Superior temporal gyrus (tissue), 1 donor: Measurements from ENCODE around the gene CHRD.

Experiments
- DNase-seq: peaks from one replicate; pipeline ENCODE4 v3.0.0-alpha.2; 2016; ENCODE audit errors: extremely low spot score

The CHRD gene

DNA sequence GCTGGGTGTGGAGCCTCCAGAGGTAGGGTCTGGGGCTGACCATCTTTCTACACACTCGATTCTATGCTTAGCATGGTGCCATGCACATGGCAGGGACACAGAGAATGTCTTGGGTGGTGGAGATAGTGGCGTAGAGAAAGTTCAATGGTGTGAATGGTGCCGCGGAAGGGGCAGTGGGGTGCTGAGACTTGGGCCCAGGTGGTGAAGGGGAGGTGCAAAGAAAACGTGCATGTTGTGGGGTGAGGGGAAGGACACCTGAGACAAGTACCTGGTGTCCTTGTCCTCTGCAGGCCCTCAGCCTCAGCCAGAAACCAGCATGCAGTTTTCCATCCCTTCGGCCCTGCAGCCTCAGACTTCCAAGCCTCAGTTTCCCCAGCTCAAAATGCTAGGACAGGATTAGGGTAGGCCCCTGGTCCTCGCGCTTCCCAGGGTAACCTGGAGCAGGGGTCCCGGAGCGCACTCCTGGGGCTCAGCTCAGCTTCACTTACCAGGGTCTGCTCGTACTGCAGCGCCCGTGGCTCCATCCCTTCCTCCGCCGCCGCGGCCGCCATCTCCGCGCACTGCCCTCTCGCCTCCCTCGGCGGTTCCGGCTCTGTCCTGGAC is 18.8 kb upstream of the CHRD start:
- DNase-seq, result peak; percentile 16

DNA sequence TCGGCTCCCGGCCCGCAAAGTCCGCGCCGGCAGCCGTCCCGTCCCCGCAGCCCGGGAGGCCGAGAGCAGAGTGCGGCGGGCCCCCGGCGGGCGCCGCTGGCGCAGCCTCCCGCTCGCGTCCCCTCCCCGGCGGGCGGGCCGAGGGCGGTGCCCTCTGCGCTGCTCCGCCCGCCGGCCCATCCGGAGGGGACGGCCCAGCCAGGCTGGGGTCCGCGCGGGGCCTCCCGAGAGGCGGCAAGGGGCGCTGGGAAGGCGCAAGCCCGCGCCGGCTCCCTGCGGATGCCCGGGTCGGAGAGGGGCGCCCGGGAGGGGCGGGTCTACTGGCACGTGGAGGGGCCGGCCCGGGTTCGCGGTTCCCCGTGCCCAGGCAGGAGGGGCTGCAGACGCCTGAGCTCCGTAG is 18.3 kb upstream of the CHRD start, which contains the start of the genes CLCN2 and POLR2H:
Gene CLCN2, minus strand, starts transcription at position 74 of the 400 bp plus-strand sequence. CDS start 126 bp downstream, outside the sequence.
Gene POLR2H, plus strand, starts transcription at position 179 of the 400 bp plus-strand sequence. CDS start 1,783 bp downstream, outside the sequence.
- DNase-seq, result peak; percentile 66

DNA sequence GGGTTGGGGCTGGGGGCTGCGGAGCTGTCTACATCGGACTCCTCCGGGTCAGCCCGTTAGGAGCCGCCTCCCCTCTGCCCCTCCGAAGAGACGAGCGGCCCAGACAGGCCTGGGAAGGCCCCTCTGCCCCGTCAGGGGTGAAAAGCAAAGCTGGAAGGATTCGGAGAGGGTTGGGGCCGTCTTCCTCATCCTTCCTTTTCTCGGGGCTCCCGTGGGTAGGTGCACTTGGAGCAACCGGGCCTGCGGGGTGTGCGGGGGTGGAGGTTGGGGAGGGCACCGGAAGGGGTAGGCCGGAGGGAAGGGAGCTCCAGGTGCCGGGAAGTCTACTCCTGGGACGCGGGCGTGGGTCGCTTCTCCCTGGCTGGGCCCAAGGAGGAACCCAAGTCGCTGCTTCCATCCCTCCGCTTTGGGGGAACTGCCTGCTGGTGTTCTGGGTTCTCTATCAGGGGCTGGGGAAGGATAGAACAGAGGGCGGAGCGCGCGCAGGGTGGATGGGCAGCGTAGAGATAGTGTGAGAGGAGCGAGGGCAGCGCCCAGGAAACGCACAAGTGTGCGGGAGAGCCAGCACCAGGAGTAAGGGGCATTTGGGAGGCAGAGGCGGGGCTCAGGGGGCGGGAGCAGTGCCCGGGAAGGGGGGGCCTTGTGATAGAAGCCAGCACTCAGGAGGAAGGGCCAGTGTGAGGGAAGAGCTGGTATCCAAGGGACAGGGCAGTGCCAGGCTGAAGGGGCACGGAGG is 17.8 kb upstream of the CHRD start:
- DNase-seq, result peak; percentile 67

DNA sequence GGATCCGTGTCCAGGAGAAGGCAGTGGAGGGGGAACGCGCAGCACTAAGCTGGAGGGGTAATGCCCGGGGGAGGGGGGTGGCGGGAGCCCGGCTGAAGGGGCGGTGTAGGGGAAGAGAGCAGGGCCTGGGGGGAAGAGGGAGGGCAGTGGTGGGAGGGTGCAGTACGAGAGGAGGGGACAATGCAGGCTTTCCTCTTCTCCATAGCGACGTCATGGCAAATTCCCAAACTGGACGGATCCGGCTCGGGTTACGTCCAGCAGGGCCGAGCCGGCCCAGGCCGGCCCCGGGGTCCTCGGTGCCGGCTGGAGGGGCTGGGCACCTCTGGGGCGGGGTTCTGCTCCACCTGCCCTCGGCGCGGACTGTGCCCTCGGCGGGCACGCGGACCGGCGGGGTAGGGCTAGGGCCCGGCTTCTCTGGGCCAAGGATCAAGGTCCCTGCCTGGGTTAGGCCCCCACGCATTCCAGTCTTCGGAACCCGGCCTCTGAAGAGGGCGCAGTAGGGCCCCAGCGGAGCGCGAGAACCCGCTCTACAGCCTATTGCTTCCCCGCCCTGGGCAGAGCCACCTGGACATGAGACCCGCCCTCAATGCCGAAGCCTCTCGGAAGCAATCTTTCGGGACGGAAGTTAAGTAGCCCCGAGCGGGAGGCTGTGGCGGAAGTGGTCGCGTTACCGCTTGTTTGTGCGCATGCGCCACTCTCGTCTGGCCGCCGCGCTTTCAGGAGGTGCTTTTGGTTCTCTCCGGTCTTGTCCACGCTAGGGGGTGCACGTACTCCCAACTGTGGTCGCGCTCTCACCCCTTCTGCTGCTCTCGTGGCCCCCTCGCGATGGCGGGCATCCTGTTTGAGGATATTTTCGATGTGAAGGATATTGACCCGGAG is 16.9 kb upstream of the CHRD start:
- peak; percentile 97 for DNase-seq

DNA sequence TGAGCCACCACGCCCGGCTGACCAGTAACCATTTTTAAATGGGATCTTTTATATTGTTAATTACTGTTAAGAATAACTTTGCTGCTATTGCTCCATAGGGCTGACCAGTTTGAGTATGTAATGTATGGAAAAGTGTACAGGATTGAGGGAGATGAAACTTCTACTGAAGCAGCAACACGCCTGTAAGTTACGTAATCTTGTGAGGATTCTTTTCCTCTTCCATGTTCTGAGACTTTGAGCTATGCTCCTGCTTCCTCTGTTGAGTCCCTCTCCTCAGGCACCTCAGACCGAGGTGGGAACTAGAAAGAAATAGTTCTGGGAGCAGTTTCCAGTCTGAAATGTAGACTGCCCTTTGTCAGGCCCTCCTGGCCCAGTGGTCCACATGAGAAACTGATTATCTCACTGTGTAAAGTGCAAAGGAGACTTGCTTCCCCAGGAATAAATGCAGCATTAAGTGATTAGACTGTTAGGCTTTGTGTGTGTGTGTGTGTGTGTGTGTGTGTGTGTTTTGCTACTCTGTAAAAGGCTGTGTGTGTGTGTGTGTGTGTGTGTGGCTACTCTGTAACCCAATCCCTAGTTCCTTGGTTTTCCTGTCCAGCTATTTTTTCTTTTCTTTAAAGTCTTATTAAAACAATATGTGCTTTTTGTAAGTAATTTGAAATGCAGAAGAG is 13.1 kb upstream of the CHRD start:
- no peak for DNase-seq

DNA sequence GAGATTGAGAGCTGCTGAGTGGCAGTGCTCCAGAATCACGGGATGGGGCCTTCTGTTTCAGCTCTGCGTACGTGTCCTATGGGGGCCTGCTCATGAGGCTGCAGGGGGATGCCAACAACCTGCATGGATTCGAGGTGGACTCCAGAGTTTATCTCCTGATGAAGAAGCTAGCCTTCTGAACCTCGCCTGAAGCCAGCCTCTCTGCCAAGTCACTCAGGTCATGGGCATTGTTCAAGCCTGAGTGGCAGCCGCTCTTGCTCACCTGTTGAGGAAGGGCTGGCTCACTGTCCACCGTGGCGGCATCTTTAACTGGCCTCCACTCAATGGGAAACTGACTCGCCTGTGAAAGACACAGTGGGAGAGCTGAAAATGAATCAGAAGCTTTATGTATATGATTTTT is 11.7 kb upstream of the CHRD start:
- no peak for DNase-seq

DNA sequence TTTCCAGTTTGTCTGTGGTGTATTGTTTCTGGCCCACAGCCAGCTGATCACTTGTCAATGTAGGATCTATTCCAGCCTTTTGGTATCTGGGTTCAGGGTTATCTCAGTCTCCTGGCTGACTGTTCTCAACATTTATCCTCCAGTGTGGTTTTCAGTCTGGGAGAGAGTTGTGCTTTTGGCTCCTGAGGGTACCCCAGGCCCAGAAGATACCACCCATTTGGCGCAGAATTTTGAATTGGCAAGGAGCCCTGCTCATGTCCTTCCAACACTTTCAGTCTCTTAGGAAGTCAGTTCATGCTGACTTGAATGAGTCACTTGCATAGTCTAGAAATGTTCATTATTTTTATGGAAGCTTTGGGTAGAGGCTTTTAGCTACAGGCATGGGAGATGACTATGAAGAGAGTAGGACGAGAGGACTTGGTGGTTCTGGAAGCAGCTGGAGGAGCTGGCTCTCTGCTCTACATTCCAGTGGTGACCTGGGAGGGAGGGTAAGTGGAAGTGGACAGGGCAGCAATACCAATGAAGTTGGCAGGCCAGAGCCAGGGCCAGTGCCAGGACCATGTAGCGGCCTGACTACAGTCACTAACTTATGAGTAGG is 11.2 kb upstream of the CHRD start:
- DNase-seq, result peak; percentile 38

DNA sequence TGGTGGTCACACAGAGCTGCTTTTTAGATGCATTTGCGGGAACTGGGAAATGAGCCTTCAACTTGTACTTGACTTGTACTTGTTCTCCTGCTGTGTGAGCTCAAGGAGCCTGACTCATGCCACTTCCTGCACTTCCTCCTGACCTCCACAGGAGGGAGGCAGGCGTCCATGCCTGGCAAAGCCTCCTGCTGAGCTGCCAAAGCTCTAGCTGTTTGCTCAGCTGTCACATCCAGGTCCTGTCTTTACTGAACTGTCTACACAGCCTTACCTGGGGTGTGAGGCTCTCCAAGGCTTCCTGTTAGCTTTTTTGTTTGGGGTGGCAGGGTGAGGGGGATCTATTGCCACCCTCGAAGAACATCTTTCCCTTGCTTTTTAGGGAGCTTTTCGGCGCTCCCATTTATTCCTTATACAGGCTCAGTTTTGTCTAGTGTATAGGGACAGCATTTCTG is 8.3 kb upstream of the CHRD start:
- peak; percentile 86 for DNase-seq

DNA sequence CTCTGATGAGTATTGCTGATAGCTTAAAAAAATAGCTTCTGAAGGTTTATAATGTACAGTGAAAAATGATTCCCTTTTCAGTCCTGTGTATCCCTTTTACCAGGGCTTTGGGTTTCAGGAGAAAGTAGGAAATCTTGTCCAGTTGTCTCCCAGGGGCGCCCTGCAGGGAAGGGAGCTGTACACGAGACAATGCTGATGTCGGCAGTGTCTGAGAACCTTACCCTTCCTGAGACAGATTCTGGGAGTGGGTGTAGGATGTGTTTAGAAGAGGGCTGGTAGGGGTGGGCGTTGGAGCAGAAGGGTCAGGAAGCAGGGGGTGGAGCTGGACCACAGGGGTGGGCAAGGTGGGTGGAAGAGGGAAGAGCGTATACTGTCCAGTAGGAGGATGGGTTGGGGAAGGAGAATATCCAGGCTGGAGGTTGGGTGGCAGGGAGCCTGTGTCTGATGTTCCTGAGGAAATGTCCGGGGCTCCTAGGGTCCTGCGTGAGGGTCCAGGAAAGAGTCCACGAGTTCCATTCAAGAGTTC is 7.5 kb upstream of the CHRD start:
- no peak for DNase-seq

DNA sequence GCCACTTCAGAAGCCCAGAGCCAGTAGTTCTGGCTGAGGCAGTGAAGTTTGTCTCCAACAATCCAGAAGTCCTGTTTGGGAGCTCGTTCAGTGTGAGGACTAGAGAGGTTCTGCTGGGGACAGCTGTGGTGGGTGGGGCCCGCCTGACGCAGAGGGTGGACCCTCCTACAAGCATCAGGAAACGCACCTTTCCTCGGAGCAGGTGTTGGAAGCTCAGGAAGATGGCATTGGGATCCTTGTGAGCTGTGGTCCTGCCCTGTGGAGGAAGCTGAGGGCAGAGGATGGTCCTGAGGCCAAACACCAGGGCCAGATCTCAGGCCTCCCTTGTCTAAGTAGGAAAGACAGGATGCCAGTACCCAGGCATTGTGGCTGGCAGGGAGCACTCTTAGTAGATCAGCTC is 6.9 kb upstream of the CHRD start:
- no peak for DNase-seq

DNA sequence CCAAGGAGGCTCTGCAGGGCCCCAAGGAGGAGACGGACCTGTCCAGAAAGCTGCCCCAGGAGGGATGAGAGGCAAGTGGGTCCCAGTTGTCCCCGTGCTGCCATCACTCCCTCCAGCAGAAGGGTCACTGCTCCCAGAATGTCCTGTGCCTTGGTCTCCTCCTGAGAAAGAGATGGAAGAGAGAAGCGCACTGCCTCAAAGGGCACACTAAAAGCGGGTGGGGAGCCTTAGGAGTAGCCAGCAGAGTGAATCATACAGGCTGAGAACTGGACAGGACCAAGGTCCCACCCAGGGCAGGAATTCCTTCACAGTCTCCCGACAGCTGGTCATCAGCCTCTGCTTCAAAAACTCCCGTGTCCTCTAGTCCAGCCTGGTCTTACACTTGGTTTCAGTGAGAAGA is 6.4 kb upstream of the CHRD start:
- no peak for DNase-seq

DNA sequence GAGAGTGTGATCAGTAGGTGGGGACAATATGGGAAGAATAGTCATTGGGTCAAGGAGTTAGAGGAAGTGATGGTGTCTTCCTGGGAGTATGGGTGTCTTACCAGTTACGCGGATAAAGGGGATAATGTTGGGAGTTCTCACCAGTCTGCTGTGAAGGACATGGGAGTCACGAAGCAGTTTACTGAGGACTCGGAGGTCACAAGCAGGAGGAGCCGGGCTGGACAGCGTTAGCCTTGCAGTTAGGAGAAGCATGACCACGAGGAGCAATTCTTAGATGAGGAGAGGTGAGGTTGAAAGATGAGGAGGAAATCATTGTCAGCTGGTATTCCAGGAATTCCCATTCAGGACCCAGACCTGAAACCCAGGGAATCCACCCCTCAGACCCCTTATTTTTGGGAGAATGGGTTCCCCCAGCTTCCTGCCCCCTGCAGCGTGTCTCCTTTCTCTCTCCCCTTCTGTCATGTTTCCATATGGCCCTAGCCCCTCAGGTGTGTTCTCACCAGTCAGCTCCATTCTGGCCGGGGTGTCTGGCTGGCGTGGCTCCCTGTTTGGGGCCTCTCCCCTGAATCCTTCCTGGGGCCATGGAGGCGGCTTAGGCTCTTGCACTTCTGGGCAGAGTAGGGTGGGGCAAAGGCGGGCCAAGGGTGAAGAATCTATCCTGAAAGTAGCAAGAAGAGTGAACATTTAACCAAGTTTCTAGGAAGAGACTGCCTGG is 4.0 kb upstream of the CHRD start:
- DNase-seq, result no peak

DNA sequence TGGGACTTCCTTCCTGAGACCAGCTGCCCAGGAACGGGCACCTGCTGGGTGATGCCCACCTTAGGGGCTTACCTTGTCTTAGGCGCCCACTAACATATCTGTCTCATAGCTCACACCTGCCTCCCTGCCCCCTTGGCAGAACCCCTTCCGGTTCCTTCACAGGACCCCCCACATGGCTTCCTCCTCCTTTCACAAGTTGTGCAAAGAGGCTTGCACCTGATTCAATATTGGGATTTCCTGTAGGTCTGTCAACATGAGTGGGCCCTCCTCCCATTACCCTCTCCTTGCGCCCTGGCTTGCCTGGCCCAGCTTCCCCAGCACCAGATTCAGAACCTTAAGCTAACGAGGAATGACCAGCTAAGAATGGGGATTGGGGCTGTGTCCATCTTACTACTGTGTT is 2.5 kb upstream of the CHRD start:
- no peak for DNase-seq

DNA sequence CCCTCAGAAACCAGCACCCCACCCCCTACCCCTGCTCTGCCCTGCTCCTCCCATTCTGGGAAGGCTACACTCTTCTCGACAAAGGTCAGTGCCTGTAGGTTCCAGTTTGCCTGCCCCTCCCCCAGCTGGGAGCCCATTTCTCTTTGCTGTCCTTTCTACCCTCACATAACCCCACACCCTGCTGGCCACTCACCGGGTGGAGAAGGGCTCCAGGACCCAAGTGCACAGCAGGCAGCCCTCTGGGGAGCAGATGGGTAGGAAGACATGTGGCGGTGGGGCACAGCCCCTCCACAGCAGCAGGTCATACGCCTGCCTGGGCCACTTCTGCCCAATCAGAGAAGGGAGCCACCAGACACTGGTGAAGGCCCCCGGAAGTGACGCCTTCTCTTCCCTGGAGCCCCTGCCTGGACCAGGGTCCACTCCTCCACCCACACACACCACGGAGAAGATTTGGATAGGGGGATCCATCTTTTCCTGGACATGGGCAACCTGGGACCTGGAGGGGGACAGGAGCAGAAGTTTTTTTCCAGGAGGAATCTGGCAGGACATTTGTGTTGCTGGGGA is 1.9 kb upstream of the CHRD start, which contains the start of gene THPO:
Gene THPO, minus strand, starts transcription at position 326 of the 564 bp plus-strand sequence. CDS start 1,948 bp downstream, outside the sequence.
- no peak for DNase-seq

DNA sequence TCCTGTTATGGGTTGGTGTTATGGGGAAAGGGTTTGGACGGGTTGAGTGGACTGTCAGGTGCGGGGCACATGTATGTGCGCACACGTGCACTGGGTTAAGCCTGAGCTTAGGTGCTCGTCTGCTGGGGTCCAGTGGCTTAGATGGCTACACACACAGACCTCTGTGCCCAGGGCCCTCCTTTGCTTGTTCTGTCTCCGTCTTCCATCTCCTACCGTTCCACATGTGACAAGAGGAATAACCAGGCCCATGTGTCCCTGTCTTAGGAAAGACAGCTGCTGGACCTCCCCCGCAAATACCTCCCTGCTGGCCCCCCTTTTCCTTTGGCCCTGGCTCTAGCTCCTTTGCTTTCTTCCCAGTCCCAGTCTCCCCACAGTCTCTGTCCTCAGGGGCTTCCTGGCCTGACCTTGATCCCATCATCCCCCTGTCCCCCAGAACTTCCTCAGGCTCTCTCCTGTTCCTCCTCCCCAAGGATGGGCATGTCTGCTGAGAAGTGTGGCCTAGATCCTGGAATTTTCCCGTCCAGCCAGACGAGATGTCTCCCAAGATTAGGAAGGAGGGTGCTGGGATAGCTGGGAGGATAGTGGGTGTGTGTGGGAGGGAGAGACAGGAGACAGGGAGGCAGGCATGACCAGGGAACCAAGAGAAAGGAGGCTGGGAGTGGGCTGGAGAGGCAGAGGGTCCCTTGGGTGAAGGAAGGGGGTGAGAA is 1.1 kb upstream of the CHRD start:
- DNase-seq, result no peak

DNA sequence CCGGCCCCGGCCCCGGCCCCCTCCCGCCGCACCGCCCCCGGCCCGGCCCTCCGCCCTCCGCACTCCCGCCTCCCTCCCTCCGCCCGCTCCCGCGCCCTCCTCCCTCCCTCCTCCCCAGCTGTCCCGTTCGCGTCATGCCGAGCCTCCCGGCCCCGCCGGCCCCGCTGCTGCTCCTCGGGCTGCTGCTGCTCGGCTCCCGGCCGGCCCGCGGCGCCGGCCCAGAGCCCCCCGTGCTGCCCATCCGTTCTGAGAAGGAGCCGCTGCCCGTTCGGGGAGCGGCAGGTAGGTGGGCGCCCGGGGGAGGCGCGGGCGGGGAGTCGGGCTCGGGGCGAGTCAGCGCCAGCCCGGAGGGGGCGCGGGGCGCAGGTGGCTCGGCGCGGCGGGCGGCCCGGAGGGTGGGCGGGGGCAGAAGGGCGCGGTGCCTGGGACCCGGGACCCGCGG is 352 bp downstream of the CHRD start:
- no peak for DNase-seq

DNA sequence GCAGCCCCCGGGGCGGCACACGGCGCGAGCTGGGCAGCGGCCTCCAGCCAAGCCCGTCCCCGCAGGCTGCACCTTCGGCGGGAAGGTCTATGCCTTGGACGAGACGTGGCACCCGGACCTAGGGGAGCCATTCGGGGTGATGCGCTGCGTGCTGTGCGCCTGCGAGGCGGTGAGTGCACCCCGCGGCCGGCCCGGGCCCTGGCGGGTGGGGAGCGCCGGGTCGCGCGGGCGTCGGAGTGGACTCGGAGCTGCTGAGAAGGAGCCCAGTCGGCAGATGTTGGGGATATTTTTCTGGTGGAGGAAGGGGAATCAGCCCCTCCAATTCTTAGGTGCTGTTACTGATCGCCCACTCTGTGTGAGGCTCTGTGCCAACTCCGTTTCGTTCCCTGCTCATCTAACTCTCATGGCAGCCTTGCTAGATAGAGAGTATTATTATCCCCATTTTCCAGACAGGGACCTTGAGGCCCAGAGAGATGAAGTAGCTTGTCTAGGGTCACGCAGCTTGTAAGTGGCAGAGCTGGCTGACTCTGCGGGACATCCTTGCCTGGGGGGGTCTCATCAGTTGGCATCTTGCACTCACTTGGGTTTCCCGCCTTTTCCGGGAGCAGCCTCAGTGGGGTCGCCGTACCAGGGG is 890 bp downstream of the CHRD start:
- DNase-seq, result peak; percentile 31
